PFSK-1 (cell line): ENCODE measurements around the gene XPNPEP1.

ENCODE experiments used
- FOXP2 ChIP-seq: optimal IDR thresholded peaks from 2 replicates; pipeline ENCODE3; 2011; ENCODE audit warnings: borderline replicate concordance, control low read depth, inconsistent platforms; ENCODE audit not compliant: insufficient read depth; ENCODE audit errors: extremely low read length, extremely low read depth
- POLR2AphosphoS5 ChIP-seq: IDR thresholded peaks from 2 replicates; pipeline ENCODE4 v1.6.1; 2012; ENCODE audit warnings: low read depth, mild to moderate bottlenecking, control low read depth, low read length, moderate library complexity
- SIN3A ChIP-seq: IDR thresholded peaks from 2 replicates; pipeline ENCODE4 v1.6.1; 2012; ENCODE audit warnings: mild to moderate bottlenecking, low read length, moderate library complexity, borderline replicate concordance; ENCODE audit not compliant: insufficient read depth
- TAF1 ChIP-seq: IDR thresholded peaks from 2 replicates; pipeline ENCODE4 v1.6.1; 2012; ENCODE audit warnings: low read length, control low read depth, borderline replicate concordance; ENCODE audit not compliant: insufficient read depth
- TF ChIP-seq, protein P1 (sequence below), 2 experiments: IDR thresholded peaks; 2 replicates each; pipeline versions ENCODE4 v1.6.1 to v1.8.0; 2011 to 2012; ENCODE audit warnings: low read depth in 2 of 2, low read length in 2 of 2, control low read depth in 1 of 2, inconsistent platforms in 1 of 2, mild to moderate bottlenecking in 1 of 2, moderate library complexity in 1 of 2; ENCODE audit not compliant: insufficient read depth in 1 of 2

Gene XPNPEP1

DNA sequence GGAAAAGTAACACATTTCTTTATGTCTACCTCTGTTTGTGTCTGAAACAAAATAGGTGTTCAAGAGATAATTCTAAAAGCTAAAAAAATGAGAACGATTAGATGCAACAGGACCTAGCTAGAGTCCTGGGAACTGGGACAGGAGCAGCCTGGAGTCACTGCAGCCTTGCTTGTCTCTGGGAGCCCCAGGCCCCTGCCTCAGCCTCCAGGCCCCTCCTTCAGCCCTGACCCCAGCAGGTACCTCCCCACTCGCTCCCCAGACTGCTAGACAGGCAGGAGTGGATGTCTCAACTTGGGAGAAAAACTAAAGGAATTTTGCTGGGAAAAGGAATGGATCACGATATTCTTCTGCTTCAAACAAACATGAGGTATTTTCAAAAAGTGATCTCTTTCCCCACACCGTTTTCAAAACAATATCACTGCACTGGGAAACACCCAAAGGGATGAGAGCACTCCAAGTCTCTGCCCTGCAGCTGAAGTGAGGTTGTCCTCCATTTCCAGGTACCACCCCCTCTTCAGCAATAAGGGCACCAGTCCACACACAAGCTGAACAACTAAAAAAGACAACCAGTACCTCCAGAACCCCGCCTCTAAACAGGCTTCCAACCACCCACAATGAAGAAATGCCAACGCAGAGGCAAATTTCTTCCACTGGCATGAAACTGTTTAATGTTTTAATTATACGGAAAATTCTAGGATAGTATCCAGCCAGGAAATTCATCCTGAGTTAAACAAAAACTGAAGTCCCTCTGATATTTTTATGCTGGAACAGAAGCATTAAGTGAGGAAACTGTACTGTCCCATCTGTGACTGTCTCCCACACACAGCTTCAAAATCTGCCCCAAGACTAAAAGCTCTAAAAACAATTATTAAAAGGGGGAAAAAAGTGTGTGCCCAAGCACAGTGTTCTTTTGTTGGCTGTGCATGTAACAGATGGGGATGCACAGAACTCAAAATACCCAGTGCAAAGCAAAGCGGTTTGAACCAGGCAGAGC lies 47.2 kb downstream of the XPNPEP1 start:
- TF ChIP-seq, protein P1, sequence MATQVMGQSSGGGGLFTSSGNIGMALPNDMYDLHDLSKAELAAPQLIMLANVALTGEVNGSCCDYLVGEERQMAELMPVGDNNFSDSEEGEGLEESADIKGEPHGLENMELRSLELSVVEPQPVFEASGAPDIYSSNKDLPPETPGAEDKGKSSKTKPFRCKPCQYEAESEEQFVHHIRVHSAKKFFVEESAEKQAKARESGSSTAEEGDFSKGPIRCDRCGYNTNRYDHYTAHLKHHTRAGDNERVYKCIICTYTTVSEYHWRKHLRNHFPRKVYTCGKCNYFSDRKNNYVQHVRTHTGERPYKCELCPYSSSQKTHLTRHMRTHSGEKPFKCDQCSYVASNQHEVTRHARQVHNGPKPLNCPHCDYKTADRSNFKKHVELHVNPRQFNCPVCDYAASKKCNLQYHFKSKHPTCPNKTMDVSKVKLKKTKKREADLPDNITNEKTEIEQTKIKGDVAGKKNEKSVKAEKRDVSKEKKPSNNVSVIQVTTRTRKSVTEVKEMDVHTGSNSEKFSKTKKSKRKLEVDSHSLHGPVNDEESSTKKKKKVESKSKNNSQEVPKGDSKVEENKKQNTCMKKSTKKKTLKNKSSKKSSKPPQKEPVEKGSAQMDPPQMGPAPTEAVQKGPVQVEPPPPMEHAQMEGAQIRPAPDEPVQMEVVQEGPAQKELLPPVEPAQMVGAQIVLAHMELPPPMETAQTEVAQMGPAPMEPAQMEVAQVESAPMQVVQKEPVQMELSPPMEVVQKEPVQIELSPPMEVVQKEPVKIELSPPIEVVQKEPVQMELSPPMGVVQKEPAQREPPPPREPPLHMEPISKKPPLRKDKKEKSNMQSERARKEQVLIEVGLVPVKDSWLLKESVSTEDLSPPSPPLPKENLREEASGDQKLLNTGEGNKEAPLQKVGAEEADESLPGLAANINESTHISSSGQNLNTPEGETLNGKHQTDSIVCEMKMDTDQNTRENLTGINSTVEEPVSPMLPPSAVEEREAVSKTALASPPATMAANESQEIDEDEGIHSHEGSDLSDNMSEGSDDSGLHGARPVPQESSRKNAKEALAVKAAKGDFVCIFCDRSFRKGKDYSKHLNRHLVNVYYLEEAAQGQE (IDR thresholded peaks at IDR 0.05; ENCODE audit: insufficient read depth in 1 of 2, low read depth in 2 of 2, low read length in 2 of 2) = no peak
- TF ChIP-seq TAF1 = no peak
- TF ChIP-seq POLR2AphosphoS5 = no peak
- no peak for TF ChIP-seq FOXP2
- no peak for TF ChIP-seq SIN3A

GRCh38 chr10:109875151-109875568 lies 48.2 kb downstream of the XPNPEP1 start:
- no peak for TF ChIP-seq SIN3A
- TF ChIP-seq, protein P1 (IDR thresholded peaks at IDR 0.05; ENCODE audit: insufficient read depth in 1 of 2, low read depth in 2 of 2, low read length in 2 of 2) = no peak
- no peak for TF ChIP-seq TAF1
- no peak for TF ChIP-seq POLR2AphosphoS5
- TF ChIP-seq FOXP2 = no peak

DNA sequence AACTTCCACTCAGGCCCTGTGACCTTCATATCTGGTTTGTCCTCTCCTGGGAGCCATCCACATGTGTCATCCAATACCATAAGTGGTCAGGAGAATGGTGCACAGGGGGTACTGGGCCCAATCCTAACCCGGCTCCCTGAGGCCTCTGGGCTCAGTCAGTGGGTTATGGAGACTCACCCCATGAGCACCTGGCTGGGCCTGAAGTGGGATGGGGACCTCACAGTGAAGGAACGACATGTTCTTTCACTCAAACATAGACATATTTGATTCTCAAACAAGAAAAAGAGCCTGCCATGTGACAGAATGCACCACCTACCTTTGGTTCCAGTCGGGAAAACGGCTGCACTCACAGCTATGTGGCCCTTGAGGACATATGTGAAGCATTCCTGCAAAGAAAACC lies 51.8 kb downstream of the XPNPEP1 start:
- TF ChIP-seq, protein P1 (IDR thresholded peaks at IDR 0.05; ENCODE audit: insufficient read depth in 1 of 2, low read depth in 2 of 2, low read length in 2 of 2) = no peak
- TF ChIP-seq TAF1 (no peak), SIN3A (no peak), POLR2AphosphoS5 (no peak), FOXP2 (no peak)

DNA sequence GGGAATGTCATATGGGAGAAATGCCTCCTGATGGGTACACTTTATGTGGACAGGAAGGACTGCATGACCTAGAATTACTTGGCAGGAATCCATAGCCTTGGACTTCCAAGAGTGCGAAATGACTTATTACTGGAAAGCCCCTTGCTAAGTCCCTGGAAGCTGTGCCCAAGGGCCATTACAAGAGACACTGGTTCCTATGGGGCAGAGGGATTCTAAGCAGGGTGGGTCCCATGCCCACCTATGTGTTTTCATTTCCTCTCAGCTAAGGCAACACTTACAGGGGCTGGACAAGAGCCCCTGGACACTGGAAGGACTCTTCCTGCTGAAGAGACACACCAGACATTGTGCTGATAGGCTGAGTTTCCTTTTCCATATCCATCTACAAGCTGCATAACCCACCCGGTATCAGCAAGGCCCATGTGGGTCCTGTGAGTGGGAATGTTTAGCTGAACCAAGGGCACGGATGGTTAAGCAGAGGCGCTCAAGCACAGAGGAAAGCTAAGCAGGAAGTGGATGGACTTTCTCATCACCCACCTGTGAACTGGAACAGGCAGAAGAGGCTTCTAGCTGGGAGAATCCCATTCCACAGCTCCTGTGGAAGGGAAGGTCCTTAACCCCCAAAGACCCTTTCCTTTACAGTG lies 56.2 kb downstream of the XPNPEP1 start:
- no peak for TF ChIP-seq POLR2AphosphoS5
- TF ChIP-seq TAF1 = no peak
- no peak for TF ChIP-seq FOXP2
- TF ChIP-seq, protein P1 (IDR thresholded peaks at IDR 0.05; ENCODE audit: insufficient read depth in 1 of 2, low read depth in 2 of 2, low read length in 2 of 2) = no peak
- TF ChIP-seq SIN3A = no peak
